T-helper 2 cell (primary cell): ENCODE data around the gene ZNF85.
"Not testable (repeated sequence)": the region's sequence is repeated elsewhere in the genome, so short reads cannot be mapped to it uniquely, and the experiment has no call there.

Experiments
- DNase-seq, 5 experiments: peaks; one replicate each; pipeline versions ENCODE4 v3.0.0 to v3.0.0-alpha.2; 2012 to 2022
- total RNA-seq, 2 donors: gene quantifications; one replicate each; lab custom pipeline; 2026; lab: John Stamatoyannopoulos, UW

ZNF85 gene
- 3.7 to 10.0 reads per million in 2 donors for total RNA-seq

DNA sequence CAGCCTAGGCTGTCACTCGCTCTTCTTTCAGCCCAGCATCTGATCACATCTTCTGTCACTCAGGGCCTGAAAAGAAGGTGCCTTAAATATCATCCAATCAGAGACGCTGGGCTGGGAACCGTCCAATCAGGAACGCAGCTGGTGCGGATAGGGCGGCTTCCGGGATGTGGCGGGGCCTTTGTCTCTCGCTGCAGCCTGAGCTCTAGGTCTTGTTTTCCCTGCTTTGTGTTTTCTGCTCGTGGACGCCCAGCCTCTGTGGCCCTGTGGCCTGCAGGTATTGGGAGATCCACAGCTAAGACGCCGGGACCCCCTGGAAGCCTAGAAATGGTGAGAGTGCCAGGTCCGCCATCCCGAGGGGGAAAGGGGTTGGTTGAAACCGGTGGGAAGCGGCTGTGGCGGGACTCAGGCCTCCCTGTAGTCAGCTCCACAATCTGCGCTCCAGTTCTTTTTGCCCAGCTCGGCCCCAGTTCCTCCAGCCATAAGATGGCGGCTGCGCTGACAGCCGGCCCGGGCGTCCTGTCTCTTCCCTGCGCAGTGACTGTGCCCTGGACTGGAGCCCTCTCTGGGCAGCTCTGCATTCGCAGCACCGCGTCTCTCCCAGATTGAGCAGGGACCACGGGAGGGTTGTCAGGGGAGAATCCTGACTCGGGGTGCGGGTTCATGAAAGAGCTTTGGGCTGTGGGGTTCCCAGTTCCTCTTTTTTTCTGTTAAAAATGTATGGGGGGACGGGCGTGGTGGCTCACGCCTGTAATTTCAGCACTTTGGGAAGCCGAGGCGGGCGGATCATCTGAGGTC lies at the start of gene ZNF85:
ZNF85 (plus strand) TSS at position 175 of the 795 bp plus-strand sequence; CDS start at position 325, 150 bp downstream.
- peak; percentile 61 to 97 (median 80) for DNase-seq

DNA sequence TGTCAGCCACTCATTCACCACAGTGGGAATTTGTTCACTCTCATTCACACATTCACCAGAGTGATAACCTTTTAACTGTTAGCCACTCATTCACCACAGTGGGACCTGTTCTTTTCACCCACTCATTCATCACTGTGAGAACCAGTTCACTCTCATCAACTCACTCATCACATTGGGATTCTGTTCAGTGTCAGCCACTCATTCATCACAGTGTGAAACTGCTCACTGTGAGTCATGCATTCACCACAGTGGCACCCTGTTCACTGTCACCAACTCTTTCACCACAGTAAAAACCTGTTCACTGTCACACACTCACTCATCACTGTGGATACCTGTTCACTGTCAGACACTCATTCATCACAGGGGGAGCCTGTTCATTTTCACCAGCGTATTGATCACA lies 43.5 kb upstream of the ZNF85 start:
- no peak for DNase-seq

DNA sequence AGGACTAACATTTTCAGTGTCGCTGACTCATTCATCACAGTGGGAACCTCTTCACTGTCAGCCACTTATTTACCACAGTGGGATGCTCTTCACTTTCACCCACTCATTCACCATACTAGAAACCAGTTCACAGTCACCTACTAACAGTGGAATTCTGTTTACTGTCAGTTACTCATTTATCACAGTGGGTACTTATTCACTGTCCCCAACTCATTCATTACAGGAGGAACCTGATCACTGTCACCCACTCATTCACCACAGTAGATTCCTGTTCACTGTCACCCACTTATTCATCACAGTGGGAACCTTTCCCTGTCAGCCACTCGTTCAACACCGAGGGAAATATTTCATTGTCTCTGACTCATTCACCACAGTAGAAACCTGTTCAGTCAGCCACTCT lies 10.1 kb upstream of the ZNF85 start:
- DNase-seq, result no peak

DNA sequence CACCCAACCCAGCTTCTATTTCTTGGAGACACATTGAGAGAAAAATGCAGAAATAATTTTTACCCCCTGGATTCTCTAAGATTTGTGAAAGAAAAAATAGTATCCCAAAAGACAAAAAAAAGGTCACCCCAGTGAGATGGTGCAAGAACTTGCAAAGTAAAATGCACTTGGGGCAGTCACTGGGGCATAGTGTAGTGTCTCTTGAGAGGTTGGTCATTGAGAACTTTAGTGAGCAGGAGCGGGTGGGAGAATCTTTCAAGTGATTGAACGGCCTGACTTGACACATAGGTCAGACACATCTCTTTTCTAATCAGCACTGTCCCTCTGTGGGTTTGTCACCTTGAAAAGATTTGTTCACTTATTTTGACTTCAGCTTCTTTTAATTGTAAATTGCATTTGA lies 2.4 kb downstream of the ZNF85 start:
- DNase-seq, result no peak

DNA sequence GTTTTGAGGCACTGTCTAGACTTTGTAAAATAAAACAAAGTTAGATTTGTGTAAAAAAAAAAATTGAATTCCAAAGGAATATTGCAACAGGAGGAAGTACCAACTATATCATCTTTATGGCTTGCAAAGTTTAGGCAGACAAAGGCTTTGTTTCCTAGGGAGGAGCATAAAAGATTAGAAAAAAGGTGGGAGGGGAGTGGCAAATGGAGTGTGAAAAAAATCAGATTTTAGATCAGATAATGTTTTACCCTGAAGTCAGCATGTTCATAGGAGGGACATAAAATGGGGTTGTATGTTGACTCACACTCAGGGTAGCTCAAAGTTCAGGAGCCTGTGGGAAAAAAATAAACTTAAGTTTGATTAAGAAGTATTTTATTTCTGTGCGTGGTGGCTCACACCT lies 3.7 kb downstream of the ZNF85 start:
- no peak for DNase-seq

DNA sequence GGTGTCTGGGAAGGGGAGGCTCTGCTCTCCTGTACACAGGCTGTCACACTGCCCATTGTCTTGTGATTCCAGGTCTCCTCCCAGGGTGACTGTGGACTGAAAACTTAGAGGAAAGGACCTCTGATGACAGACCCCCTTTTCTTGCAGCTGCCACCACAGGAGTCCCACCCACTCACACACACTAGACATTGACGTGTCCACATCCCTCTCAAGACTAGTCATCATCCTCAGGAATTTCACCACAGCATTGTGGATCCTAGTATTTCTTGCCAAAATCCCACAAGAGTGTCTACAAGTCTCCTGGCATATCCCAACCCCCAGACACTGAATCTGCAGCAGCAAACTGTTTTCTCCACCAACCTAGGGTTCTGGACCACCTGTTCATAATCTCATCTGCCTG lies 5.3 kb downstream of the ZNF85 start:
- DNase-seq, result no peak

DNA sequence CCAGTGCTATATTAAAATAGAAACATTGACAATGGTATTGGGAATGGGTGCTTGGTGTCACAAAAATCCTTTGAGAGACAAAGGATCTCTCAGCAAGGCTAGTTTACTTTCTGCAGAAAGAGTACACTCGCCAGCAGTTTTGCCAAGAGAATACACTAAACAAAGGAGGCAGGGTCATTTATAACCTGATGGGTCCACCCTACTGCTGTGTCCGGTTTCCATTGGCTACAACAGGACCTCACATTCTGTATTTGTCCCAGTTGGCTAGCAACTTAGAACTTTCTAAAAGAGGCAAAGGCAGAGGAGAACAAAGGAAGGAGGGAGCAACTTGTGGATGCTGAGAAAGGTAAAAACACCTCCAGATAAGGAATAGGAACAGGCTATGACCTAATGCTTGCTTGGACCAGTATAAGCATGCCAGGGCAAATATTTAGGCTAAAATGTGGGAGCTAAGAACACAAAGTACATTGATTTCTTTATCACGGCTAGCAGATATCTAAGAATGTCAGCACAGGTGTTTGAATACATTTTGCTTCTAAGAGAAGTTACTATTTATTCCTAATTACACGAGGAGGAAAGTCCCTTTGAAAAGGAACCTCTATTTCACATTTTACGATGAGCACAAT lies 13.4 kb downstream of the ZNF85 start:
- not testable (repeated sequence) for DNase-seq

DNA sequence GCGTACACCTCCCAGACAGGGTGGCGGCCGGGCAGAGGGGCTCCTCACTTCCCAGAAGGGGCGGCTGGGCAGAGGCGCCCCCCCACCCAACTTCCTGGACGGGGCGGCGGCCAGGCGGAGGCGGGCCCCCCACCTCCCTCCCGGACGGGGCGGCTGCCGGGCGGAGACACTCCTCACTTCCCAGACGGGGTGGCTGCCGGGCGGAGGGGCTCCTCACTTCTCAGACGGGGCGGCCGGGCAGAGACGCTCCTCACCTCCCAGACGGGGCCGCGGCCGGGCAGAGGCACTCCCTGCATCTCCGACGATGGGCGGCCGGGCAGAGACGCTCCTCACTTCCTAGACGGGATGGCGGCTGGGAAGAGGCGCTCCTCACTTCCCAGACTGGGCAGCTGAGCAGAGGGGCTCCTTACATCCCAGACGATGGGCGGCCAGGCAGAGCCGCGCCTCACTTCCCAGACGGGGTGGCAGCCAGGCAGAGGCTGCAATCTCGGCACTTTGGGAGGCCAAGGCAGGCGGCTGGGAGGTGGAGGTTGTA lies 29.6 kb downstream of the ZNF85 start:
- DNase-seq, result not testable (repeated sequence)

DNA sequence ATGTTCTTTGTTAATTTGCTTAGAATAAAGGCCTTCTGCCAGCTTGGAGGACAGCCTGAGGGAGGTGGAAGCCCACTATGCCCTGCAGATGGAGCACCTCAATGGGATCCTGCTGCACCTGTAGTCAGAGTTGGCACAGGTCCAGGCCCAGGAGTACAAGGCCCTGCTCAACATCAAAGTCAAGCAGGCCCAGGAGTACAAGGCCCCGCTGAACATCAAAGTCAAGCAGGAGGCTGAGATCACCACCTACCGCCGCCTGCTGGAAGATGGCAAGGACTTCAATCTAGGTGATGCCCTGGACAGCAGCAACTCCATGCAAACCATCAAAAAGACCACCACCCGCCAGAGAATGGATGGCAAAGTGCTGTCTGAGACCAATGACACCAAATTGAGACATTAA lies 41.7 kb downstream of the ZNF85 start:
- no peak for DNase-seq

DNA sequence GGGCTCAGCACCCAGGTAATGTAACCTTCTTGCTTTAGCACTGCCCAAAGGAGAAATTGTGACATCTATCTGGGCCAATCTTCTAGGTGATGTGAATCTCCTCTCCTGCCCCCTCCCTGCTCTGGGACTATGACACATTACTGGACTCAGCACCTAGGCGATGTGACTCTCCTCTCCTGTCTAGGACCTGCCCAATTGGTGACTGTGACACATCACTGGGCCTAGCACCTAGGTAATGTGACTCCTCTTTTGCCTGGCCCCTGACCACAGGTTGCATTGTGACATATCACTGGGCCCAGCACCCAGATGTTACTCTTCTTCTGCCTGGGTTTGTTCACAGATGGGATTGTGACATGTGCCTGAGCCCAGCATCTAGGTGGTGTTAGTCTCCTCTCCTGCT lies 45.0 kb downstream of the ZNF85 start:
- DNase-seq, result no peak

DNA sequence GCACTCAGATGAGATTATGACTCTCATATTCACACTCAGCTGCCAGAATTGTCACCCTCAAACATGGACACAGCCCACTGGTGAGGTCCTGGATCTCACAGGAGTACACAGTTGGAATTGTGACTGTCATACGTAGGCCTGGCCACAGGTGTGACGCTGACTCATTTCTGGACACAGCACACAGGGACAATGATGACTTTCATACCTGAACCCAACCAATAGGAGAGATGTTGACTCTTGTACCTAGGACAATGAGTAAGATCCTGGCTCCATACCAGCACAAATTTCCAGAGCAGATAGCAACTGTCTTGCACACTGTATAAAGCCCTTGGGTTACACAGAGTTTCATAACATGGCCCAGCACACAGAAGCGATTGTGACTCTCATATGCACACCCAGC lies 46.4 kb downstream of the ZNF85 start:
- DNase-seq, result no peak

DNA sequence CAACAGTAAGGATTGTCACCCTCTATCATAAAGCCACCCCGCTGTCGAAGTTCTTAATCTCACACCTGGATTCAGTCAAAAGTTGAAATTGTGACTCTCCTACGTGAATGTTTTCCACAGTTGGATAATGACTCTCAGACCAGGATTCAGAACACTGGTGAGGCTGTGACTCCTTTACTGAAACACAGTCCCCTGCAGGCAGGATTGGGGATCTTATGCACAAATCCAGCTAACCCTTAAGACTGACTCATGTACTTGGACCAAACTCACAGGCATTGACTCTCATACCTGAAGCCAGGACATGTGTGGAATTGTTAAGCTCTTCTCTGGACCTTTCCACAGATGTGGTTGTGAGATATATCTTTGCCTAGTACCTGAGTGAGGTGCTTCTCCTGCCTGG lies 46.8 kb downstream of the ZNF85 start:
- DNase-seq, result no peak

DNA sequence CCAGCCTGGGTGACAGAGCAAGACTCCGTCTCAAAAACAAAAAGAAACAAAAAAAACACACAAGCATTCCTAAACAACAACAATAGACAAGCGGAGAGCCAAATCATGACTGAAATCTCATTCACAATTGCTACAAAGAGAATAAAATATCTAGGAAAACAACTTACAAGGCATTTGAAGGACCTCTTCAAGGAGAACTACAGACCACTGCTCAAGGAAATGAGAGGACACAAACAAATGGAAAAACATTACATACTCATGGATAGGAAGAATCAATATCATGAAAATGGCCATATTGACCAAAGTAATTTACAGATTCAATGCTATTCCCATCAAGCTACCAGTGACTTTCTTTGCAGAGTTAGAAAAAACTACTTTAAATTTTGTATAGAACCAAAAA lies 69.7 kb downstream of the ZNF85 start:
- DNase-seq, result not testable (repeated sequence)

DNA sequence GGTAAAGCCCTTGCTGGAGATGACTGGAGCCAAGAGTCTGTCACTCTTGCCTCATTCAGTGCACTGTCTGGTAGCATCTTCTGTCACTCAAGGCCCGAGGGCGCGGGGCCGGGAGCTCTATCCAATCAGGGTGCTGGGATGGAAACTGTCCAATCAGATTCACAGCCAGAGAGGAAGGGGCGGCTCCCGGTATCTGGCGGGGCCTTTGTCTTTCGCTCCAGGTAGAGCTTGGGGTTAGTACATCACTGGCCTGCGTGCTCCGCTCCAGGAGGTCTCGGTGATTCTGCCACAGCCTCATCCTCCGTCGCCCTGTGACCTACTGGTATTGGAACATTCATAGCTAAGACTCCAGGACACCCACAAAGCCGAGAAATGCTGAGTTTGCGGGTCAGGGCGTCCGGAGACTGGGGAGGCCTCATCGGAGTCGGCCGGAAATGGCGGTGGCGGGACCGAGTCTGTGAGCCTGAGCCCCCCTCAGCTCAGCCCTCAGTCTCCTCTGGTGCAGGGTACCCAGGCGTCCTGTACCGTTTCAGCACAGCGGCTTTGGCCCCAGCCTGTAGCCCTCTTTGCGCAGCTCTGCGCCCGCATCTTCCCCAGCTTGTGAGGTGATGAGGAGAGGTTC lies 76.8 kb downstream of the ZNF85 start:
- peak; percentile 58 to 90 (median 78) for DNase-seq
